Colonic mucosa (tissue), 4 donors: Measurements from ENCODE around the gene GSK3A. TPM values are rescaled to one million over a fixed set of nuclear protein-coding genes. Genes with fewer than 3 reads are reported as not detected.

Experiments
- DNase-seq: peaks from one replicate; pipeline ENCODE4 v3.0.0-alpha.2; 2020
- H3K27ac ChIP-seq: fragments of 200-600 bp; one replicate; pipeline ENCODE4 v1.8.0; 2021
- H3K27me3 ChIP-seq: fragments of 200-600 bp; one replicate; pipeline ENCODE4 v1.8.0; 2021
- H3K36me3 ChIP-seq: fragments of 200-600 bp; one replicate; pipeline ENCODE4 v1.8.0; 2021
- H3K4me1 ChIP-seq: fragments of 200-600 bp; one replicate; pipeline ENCODE4 v1.8.0; 2021; ENCODE audit warnings: mild to moderate bottlenecking
- H3K4me3 ChIP-seq: fragments of 200-600 bp; one replicate; pipeline ENCODE4 v1.8.0; 2021
- H3K9ac ChIP-seq, 2 donors: one replicate each; pipeline ENCODE4 v1.7.0; 2013; ENCODE audit warnings: control low read depth in 2 of 2, low read depth in 2 of 2, low read length in 2 of 2
- H3K9me3 ChIP-seq: fragments of 200-600 bp; one replicate; pipeline ENCODE4 v1.8.0; 2021
- CTCF ChIP-seq: fragments of 200-600 bp; IDR thresholded peaks from one replicate; pipeline ENCODE4 v1.8.0; 2022; ENCODE audit warnings: antibody characterized with exemption, mild to moderate bottlenecking
- intact Hi-C: fragments of 100-400 bp; cut with DNase I; formaldehyde crosslinking; loops from one replicate; pipeline ENCODE4 v1.14.1; 2022
- total RNA-seq, 2 donors: library from RNA; stranded (reverse); fragmentation: NEBNext Ultra II Directional in 1 of 2; extraction: Animal tissue kit (Norgen Biotek cat#: 25700) in 1 of 2; gene quantifications; one replicate each; pipeline ENCODE4 v1.2.1, GENCODE V29; 2021
- donor health status: healthy.
- donor health status: DM: no; HTN: no; CAD: no.
- donor health status: DM: no; HTN: no; CAD: no.

Gene GSK3A
- total RNA-seq, 2 donors from 2014 or later, result 47.8 to 51.8 TPM

- H3K4me3 ChIP-seq, result no peak overlapping the region
- H3K9me3 ChIP-seq, result no peaks in the 10 kb centered on the region
- peaks cover 23% of the 10 kb centered on the region for H3K36me3 ChIP-seq
- no peaks in the 10 kb centered on the region for H3K4me1 ChIP-seq
- no peaks in the 10 kb centered on the region for H3K27me3 ChIP-seq
- no peak overlapping the region for H3K27ac ChIP-seq
- no peak for TF ChIP-seq CTCF
- DNase-seq, result no peak
- H3K9ac ChIP-seq, result no peak overlapping the region
- intact Hi-C loops, result no loop called here
These were observed 34.6 kb downstream of the GSK3A start for GRCh38 chr19:42207767-42208271.

- H3K9ac ChIP-seq, result no peak overlapping the region
- no peak overlapping the region for H3K4me3 ChIP-seq
- peak overlapping the region; percentile 29 for H3K27ac ChIP-seq
- H3K4me1 ChIP-seq, result no peaks in the 10 kb centered on the region
- TF ChIP-seq CTCF, result no peak
- peaks cover 23% of the 10 kb centered on the region for H3K36me3 ChIP-seq
- intact Hi-C loops, result no loop called here
- no peaks in the 10 kb centered on the region for H3K9me3 ChIP-seq
- DNase-seq, result peak; percentile 56
- no peaks in the 10 kb centered on the region for H3K27me3 ChIP-seq
These were observed 35.3 kb downstream of the GSK3A start for GRCh38 chr19:42206871-42207755.

- H3K36me3 ChIP-seq, result peaks cover 22% of the 10 kb centered on the region
- no peaks in the 10 kb centered on the region for H3K27me3 ChIP-seq
- H3K4me1 ChIP-seq, result no peaks in the 10 kb centered on the region
- H3K9ac ChIP-seq, result no peak overlapping the region
- TF ChIP-seq CTCF, result no peak
- DNase-seq, result no peak
- no peak overlapping the region for H3K4me3 ChIP-seq
- no peaks in the 10 kb centered on the region for H3K9me3 ChIP-seq
- H3K27ac ChIP-seq, result no peak overlapping the region
- intact Hi-C loops, result no loop called here
These were observed 37.7 kb downstream of the GSK3A start for GRCh38 chr19:42204664-42205063.

GRCh38 chr19:42203700-42204099 lies 38.7 kb downstream of the GSK3A start:
- no peak for TF ChIP-seq CTCF
- Histone ChIP-seq H3K4me1 (no peaks in the 10 kb centered on the region), H3K9me3 (no peaks in the 10 kb centered on the region), H3K36me3 (peaks cover 18% of the 10 kb centered on the region), H3K4me3 (no peak overlapping the region), H3K27ac (no peak overlapping the region), H3K27me3 (no peaks in the 10 kb centered on the region), H3K9ac (no peak overlapping the region)
- no peak for DNase-seq
- intact Hi-C loops, result no loop called here

- no peaks in the 10 kb centered on the region for H3K27me3 ChIP-seq
- H3K27ac ChIP-seq, result peak overlapping the region; percentile 74
- H3K4me1 ChIP-seq, result peaks cover 3% of the 10 kb centered on the region
- no peak overlapping the region for H3K4me3 ChIP-seq
- DNase-seq, result no peak
- TF ChIP-seq CTCF, result no peak
- no peak overlapping the region for H3K9ac ChIP-seq
- intact Hi-C loops, result no loop called here
- peaks cover 10% of the 10 kb centered on the region for H3K36me3 ChIP-seq
- H3K9me3 ChIP-seq, result no peaks in the 10 kb centered on the region
These were observed 40.0 kb downstream of the GSK3A start for GRCh38 chr19:42202290-42202880.
